22Rv1 (cell line): Measurements from ENCODE around the gene UBAC1.

Experiments used
- H3K27ac ChIP-seq: fragments of 450-650 bp; 2 replicates; pipeline ENCODE4 v1.5.1; 2017
- CTCF ChIP-seq: fragments of 450-650 bp; IDR thresholded peaks from 2 replicates; pipeline ENCODE4 v1.5.1; 2017; ENCODE audit warnings: mild to moderate bottlenecking
- ZFX ChIP-seq: fragments of 450-650 bp; IDR thresholded peaks from 2 replicates; pipeline ENCODE4 v1.6.1; 2017; ENCODE audit warnings: antibody characterized with exemption, borderline replicate concordance

UBAC1 gene

DNA sequence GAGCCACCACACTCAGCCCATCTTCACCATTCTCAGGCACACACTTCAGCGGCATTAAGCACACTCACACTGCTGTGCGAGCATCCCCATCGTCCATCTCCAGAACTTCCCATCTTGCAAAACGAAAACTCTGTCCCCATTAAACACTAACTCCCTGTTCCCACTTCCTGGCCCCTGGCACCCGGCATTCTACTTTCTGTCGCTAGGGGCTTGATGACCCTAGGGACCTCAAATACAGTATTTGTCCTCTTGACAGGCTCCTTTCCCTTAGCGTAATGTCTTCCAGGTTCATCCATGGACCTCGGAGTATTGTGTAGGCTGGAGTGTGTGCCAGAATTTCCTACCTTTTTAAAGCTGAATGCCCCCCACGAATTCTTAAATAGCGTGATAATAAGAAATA, 14.7 kb upstream of the UBAC1 start:
- TF ChIP-seq ZFX (no peak), CTCF (0 out of 2 replicates have a peak, but pooled peaks have one; percentile 5)
- H3K27ac ChIP-seq, result no peak overlapping the region

DNA sequence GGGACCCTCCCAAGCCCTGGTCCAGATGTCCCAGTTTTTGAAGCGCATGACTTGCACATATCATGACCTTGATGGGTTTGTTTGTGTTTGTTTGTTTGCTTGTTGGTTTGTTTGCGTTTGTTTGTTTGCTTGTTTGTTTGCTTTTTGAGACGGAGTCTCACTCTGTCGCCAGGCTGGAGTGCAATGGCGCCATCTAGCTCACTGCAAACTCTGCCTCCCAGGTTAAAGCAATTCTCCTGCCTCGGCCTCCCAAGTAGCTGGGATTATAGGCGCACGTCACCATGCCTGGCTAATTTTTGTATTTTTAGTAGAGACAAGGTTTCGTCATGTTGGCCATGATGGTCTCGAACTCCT, 13.0 kb upstream of the UBAC1 start:
- no peak overlapping the region for H3K27ac ChIP-seq
- TF ChIP-seq ZFX, result no peak
- TF ChIP-seq CTCF, result peak; percentile 76

GRCh38 chr9:135973277-135974219, 12.4 kb upstream of the UBAC1 start:
- H3K27ac ChIP-seq, result no peak overlapping the region
- TF ChIP-seq ZFX (no peak), CTCF (no peak)

DNA sequence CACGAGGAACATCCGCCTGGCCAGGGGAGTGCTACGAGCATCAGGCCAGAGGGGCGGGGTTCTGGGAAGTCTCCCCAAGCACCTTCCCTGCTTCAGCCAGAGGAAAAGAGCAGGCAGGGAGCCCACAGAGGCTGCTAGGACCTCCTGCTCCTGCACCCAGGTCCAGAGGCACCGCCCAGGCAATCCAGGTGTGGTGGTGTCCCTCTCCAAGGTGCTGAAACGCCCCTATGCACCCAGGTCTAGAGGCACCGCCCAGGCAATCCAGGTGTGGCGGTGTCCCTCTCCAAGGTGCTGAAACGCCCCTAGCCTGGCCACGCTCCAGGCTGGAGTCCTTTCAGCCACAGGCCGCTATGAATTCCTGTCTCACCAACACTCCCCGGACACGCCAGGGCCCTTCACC, 10.7 kb upstream of the UBAC1 start:
- no peak for TF ChIP-seq ZFX
- no peak for TF ChIP-seq CTCF
- H3K27ac ChIP-seq, result no peak overlapping the region

- H3K27ac ChIP-seq, result no peak overlapping the region
- TF ChIP-seq ZFX, result no peak
- TF ChIP-seq CTCF, result no peak
These were observed 10.1 kb upstream of the UBAC1 start for GRCh38 chr9:135971111-135971766.

DNA sequence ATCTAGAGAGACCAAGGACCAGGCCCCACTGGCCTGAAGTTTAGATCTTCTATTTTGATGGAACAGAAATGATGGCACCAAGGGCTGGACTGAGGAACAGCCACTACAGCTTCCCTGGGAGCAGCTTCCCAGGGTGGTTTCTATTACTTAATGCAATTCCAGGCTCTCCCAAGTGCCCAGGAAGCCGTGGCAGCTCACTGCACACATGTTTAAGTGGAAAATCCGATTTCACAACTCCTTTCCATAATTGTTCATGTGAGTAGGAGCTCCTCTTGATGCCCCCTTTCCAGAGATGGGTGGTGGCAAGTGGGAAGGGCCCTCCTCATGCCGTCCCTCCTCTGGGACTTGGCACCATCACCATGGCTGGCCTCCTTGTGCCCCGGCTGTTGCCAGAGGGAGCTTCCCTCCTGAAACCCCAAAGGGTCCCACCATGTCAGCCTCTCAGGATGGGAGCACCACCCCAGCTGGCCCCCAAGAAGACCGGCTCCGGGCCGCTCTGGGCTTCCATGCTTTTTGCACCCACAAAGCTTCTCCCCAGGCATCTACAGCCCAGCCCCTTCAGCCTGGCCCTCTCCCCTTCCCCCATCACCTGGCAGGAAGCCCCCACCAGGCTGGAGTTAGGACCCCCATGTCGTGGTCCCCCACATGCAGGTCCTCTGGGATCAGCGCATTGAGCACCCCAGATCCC, 9.1 kb upstream of the UBAC1 start:
- H3K27ac ChIP-seq, result no peak overlapping the region
- TF ChIP-seq CTCF (no peak), ZFX (no peak)
